HG03354 (cell line): ENCODE data around the gene DEPDC7.
"Not testable (repeated sequence)": the region's sequence is repeated elsewhere in the genome, so short reads cannot be mapped to it uniquely, and the experiment has no call there.

Source experiments
- ATAC-seq: cut with Tn5 transposase; IDR thresholded peaks from one replicate; pipeline ENCODE4 v1.9.1; 2021; ENCODE audit warnings: mild to moderate bottlenecking; ENCODE audit not compliant: unreplicated experiment, poor library complexity, severe bottlenecking

The DEPDC7 gene

GRCh38 chr11:33015621-33016551, at the start of gene DEPDC7:
Gene DEPDC7, plus strand, starts transcription at chr11:33015878. Its CDS starts 78 bp downstream, at chr11:33015956.
- peak; percentile 81 for ATAC-seq

- ATAC-seq = no peak
These were observed 47.1 kb upstream of the DEPDC7 start for GRCh38 chr11:32968541-32968940.

GRCh38 chr11:32972233-32972632, 43.4 kb upstream of the DEPDC7 start:
- not testable (repeated sequence) for ATAC-seq

- no peak for ATAC-seq
These were observed 42.9 kb upstream of the DEPDC7 start for GRCh38 chr11:32972781-32973180.

GRCh38 chr11:32982626-32983025, 33.1 kb upstream of the DEPDC7 start:
- ATAC-seq = no peak

GRCh38 chr11:32983506-32983905, 32.2 kb upstream of the DEPDC7 start:
- ATAC-seq = no peak

- ATAC-seq = no peak
These were observed 30.1 kb upstream of the DEPDC7 start for GRCh38 chr11:32985600-32985999.

- no peak for ATAC-seq
These were observed 27.8 kb upstream of the DEPDC7 start for GRCh38 chr11:32987851-32988250.

- ATAC-seq = no peak
These were observed 25.2 kb upstream of the DEPDC7 start for GRCh38 chr11:32990481-32990880.

- ATAC-seq = no peak
These were observed 24.3 kb upstream of the DEPDC7 start for GRCh38 chr11:32991427-32991826.

GRCh38 chr11:32991898-32992297, 23.8 kb upstream of the DEPDC7 start:
- ATAC-seq = no peak

GRCh38 chr11:33000181-33000580, 15.5 kb upstream of the DEPDC7 start:
- no peak for ATAC-seq

GRCh38 chr11:33001281-33001680, 14.4 kb upstream of the DEPDC7 start:
- no peak for ATAC-seq

- no peak for ATAC-seq
These were observed 13.7 kb upstream of the DEPDC7 start for GRCh38 chr11:33001751-33002542.

- ATAC-seq = no peak
These were observed 10.5 kb upstream of the DEPDC7 start for GRCh38 chr11:33005175-33005574.

- ATAC-seq = no peak
These were observed 9.7 kb upstream of the DEPDC7 start for GRCh38 chr11:33006010-33006409.

- no peak for ATAC-seq
These were observed 1.9 kb upstream of the DEPDC7 start for GRCh38 chr11:33013755-33014154.

GRCh38 chr11:33016654-33017053, 976 bp downstream of the DEPDC7 start:
- no peak for ATAC-seq

- no peak for ATAC-seq
These were observed 1.8 kb downstream of the DEPDC7 start for GRCh38 chr11:33017478-33017877.

GRCh38 chr11:33017965-33018364, 2.3 kb downstream of the DEPDC7 start:
- ATAC-seq = no peak

GRCh38 chr11:33018840-33019239, 3.2 kb downstream of the DEPDC7 start:
- ATAC-seq = no peak
